ENCODE measurements around the gene CDK10. TPM values are rescaled to one million over a fixed set of nuclear protein-coding genes. Genes with fewer than 3 reads are reported as not detected.

Gene CDK10
- total and polyA plus RNA-seq, 9 of the 15 experiments (the other 6 are each of a cell fraction or from before 2014, with no cell fraction given), result 2.0 to 85.1 (median 40.1) TPM

DNA sequence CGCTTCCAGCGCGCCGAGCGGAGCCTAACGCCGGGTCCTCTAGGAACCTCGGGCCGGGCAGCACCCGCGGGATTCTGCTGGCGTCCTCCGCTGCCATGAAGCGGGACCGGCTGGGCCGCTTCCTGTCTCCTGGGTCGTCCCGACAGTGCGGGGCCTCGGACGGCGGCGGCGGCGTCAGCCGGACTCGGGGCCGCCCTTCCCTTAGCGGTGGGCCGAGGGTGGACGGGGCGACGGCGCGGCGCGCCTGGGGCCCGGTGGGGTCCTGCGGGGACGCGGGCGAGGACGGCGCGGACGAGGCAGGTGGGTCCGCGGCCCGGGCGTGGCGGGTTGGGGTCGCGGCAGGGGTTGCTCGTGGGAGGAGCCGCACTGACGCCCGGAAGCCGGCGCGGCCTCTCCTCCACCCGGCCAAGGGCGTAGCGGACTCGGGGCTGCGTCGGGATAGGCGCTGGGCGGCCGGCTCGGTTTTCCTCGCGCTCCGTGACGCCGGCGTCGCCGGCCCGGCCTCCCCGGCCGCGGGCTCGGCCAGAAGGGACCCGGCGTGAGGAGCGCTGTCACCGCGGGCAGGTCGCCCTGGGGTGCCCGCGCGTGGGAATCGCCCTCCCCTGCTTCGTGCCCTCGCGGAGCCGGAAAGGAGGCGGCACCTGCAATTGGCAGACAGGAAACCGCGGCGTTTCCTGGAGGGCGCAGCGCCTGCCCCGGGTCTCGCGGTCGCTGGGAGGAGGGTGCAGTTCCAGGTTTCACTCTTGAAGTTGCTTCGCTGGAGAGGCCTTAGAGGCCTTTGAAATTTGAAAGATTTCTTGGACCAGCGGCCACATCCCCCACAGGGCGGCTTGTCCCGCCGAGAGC, 35.3 kb downstream of the CDK10 start (continued):
- TF ChIP-seq, protein P1, sequence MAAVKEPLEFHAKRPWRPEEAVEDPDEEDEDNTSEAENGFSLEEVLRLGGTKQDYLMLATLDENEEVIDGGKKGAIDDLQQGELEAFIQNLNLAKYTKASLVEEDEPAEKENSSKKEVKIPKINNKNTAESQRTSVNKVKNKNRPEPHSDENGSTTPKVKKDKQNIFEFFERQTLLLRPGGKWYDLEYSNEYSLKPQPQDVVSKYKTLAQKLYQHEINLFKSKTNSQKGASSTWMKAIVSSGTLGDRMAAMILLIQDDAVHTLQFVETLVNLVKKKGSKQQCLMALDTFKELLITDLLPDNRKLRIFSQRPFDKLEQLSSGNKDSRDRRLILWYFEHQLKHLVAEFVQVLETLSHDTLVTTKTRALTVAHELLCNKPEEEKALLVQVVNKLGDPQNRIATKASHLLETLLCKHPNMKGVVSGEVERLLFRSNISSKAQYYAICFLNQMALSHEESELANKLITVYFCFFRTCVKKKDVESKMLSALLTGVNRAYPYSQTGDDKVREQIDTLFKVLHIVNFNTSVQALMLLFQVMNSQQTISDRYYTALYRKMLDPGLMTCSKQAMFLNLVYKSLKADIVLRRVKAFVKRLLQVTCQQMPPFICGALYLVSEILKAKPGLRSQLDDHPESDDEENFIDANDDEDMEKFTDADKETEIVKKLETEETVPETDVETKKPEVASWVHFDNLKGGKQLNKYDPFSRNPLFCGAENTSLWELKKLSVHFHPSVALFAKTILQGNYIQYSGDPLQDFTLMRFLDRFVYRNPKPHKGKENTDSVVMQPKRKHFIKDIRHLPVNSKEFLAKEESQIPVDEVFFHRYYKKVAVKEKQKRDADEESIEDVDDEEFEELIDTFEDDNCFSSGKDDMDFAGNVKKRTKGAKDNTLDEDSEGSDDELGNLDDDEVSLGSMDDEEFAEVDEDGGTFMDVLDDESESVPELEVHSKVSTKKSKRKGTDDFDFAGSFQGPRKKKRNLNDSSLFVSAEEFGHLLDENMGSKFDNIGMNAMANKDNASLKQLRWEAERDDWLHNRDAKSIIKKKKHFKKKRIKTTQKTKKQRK (IDR thresholded peaks at IDR 0.05; ENCODE audit: borderline replicate concordance, low read depth, low read length), result no peak
- TF ChIP-seq BMI1 (IDR thresholded peaks at IDR 0.05; ENCODE audit: low read length) (no peak), SAFB2 (IDR thresholded peaks at IDR 0.05; ENCODE audit: borderline replicate concordance, low read depth, low read length, severe bottlenecking) (no peak), ZNF23 (CRISPR knock-in tag; IDR thresholded peaks at IDR 0.05) (no peak), ZEB2 (IDR thresholded peaks at IDR 0.05) (no peak), FOSL1 (tag; conservative IDR thresholded peaks at IDR 0.05) (0 out of 2 replicates have a peak, but pooled peaks have one; percentile 11), NCOA6 (IDR thresholded peaks at IDR 0.05) (no peak), KDM5B (IDR thresholded peaks at IDR 0.05; ENCODE audit: insufficient replicate concordance, low read depth, low read length) (no peak), SIX5 (IDR thresholded peaks at IDR 0.05; ENCODE audit: borderline replicate concordance in 1 of 2, insufficient read depth in 1 of 2, low read depth in 1 of 2, low read length in 2 of 2) (no peak), ZKSCAN1 (IDR thresholded peaks at IDR 0.05; ENCODE audit: low read depth, low read length) (no peak), PPARD (CRISPR knock-in tag; IDR thresholded peaks at IDR 0.05) (no peak), ZNF76 (CRISPR knock-in tag; IDR thresholded peaks at IDR 0.05; ENCODE audit: borderline replicate concordance) (no peak), U2AF1 (optimal IDR thresholded peaks at IDR 0.05; ENCODE audit: low read depth, low read length) (peak; percentile 58), DACH1 (IDR thresholded peaks at IDR 0.05; ENCODE audit: partially characterized antibody) (no peak), E2F3 (CRISPR knock-in tag; IDR thresholded peaks at IDR 0.05) (no peak), ZNF785 (CRISPR knock-in tag; IDR thresholded peaks at IDR 0.05) (no peak), PHB (CRISPR knock-in tag; IDR thresholded peaks at IDR 0.05) (no peak)
- TF ChIP-seq, protein P2, sequence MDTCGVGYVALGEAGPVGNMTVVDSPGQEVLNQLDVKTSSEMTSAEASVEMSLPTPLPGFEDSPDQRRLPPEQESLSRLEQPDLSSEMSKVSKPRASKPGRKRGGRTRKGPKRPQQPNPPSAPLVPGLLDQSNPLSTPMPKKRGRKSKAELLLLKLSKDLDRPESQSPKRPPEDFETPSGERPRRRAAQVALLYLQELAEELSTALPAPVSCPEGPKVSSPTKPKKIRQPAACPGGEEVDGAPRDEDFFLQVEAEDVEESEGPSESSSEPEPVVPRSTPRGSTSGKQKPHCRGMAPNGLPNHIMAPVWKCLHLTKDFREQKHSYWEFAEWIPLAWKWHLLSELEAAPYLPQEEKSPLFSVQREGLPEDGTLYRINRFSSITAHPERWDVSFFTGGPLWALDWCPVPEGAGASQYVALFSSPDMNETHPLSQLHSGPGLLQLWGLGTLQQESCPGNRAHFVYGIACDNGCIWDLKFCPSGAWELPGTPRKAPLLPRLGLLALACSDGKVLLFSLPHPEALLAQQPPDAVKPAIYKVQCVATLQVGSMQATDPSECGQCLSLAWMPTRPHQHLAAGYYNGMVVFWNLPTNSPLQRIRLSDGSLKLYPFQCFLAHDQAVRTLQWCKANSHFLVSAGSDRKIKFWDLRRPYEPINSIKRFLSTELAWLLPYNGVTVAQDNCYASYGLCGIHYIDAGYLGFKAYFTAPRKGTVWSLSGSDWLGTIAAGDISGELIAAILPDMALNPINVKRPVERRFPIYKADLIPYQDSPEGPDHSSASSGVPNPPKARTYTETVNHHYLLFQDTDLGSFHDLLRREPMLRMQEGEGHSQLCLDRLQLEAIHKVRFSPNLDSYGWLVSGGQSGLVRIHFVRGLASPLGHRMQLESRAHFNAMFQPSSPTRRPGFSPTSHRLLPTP (IDR thresholded peaks at IDR 0.05; ENCODE audit: borderline replicate concordance, extremely low read depth, insufficient read length), result no peak
- TF ChIP-seq, protein P3, sequence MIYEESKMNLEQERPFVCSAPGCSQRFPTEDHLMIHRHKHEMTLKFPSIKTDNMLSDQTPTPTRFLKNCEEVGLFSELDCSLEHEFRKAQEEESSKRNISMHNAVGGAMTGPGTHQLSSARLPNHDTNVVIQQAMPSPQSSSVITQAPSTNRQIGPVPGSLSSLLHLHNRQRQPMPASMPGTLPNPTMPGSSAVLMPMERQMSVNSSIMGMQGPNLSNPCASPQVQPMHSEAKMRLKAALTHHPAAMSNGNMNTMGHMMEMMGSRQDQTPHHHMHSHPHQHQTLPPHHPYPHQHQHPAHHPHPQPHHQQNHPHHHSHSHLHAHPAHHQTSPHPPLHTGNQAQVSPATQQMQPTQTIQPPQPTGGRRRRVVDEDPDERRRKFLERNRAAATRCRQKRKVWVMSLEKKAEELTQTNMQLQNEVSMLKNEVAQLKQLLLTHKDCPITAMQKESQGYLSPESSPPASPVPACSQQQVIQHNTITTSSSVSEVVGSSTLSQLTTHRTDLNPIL (CRISPR knock-in tag; IDR thresholded peaks at IDR 0.05), result no peak
